ENCODE data around the gene SAT2. TPM values are rescaled to one million over a fixed set of nuclear protein-coding genes. Genes with fewer than 3 reads are reported as not detected.
A peak's percentile ranks its signal among the peaks of the same experiment; 100 is the strongest.
"Not testable (repeated sequence)": the region's sequence is repeated elsewhere in the genome, so short reads cannot be mapped to it uniquely, and the experiment has no call there.

Gene SAT2
- polyA plus RNA-seq (2014; cell fraction: cytosol; rRNA removed): 39.1 and 41.5 TPM in 2 replicates
- 123 and 125 TPM in 2 replicates for polyA plus RNA-seq (2014; cell fraction: nucleus; rRNA removed)

- peak; percentile 92 for DNase-seq (ENCODE audit: low spot score)
Measured at GRCh38 chr17:7627250-7628121, at the start of gene SAT2. TSS of gene SAT2 (minus strand) at chr17:7627821. CDS start at chr17:7627635, 186 bp downstream.

GRCh38 chr17:7676533-7676932, 48.9 kb upstream of the SAT2 start:
- no peak for DNase-seq (ENCODE audit: low spot score)

GRCh38 chr17:7674934-7675333, 47.3 kb upstream of the SAT2 start:
- DNase-seq (ENCODE audit: low spot score): no peak

GRCh38 chr17:7673239-7673638, 45.6 kb upstream of the SAT2 start:
- no peak for DNase-seq (ENCODE audit: low spot score)

GRCh38 chr17:7668482-7668881, 40.9 kb upstream of the SAT2 start:
- DNase-seq (ENCODE audit: low spot score): no peak

- DNase-seq (ENCODE audit: low spot score): no peak
Measured at GRCh38 chr17:7667656-7668406, 40.2 kb upstream of the SAT2 start.

GRCh38 chr17:7656958-7657609, 29.5 kb upstream of the SAT2 start:
- peak; percentile 47 for DNase-seq (ENCODE audit: low spot score)

GRCh38 chr17:7655541-7655840, 27.9 kb upstream of the SAT2 start:
- no peak for DNase-seq (ENCODE audit: low spot score)

- no peak for DNase-seq (ENCODE audit: low spot score)
Measured at GRCh38 chr17:7654832-7655540, 27.4 kb upstream of the SAT2 start.

- DNase-seq (ENCODE audit: low spot score): no peak
Measured at GRCh38 chr17:7652388-7653356, 25.1 kb upstream of the SAT2 start.

- peak; percentile 46 for DNase-seq (ENCODE audit: low spot score)
Measured at GRCh38 chr17:7651665-7652387, 24.2 kb upstream of the SAT2 start.

GRCh38 chr17:7651097-7651664, 23.6 kb upstream of the SAT2 start:
- no peak for DNase-seq (ENCODE audit: low spot score)

- DNase-seq (ENCODE audit: low spot score): peak; percentile 96
Measured at GRCh38 chr17:7650509-7651096, 23.0 kb upstream of the SAT2 start, which contains the start of gene ATP1B2. TSS of gene ATP1B2 (plus strand) at chr17:7650926. CDS start at chr17:7651519, 593 bp downstream.

GRCh38 chr17:7647018-7647417, 19.4 kb upstream of the SAT2 start:
- DNase-seq (ENCODE audit: low spot score): no peak

GRCh38 chr17:7646457-7646856, 18.8 kb upstream of the SAT2 start:
- no peak for DNase-seq (ENCODE audit: low spot score)

- no peak for DNase-seq (ENCODE audit: low spot score)
Measured at GRCh38 chr17:7644775-7645174, 17.2 kb upstream of the SAT2 start.

GRCh38 chr17:7641635-7642034, 14.0 kb upstream of the SAT2 start:
- DNase-seq (ENCODE audit: low spot score): not testable (repeated sequence)

- DNase-seq (ENCODE audit: low spot score): no peak
Measured at GRCh38 chr17:7640783-7641182, 13.2 kb upstream of the SAT2 start.

- no peak for DNase-seq (ENCODE audit: low spot score)
Measured at GRCh38 chr17:7636163-7636562, 8.5 kb upstream of the SAT2 start.

Measured in SK-N-DZ (cell line).